ENCODE results near the gene PLS1. TPM values are rescaled to one million over a fixed set of nuclear protein-coding genes. Genes with fewer than 3 reads are reported as not detected.

The PLS1 gene
- total RNA-seq, 1 donor from 2014 or later = 1.5 TPM

DNA sequence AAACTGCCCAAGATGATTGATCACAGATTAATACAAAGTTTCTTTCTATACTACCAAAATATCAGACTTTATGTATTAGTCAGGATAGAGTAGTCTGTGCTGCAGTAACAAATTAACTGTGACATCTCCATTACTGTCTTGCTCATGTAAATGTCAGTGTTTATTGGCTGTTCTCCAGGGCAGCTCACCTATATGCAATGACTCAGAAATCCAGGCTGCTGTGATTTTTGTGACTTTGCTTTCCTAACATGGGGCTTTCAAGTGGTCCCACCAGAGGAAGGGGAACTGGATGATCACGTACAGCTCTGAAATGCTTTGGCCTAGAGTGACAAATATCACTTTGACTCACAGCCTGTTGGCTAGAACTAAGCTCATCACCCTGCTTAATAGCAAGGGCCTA is 12.9 kb downstream of the PLS1 start:
- H3K4me1 Mint-ChIP-seq (ENCODE audit: unreplicated experiment) = no peaks in the 10 kb centered on the region
- no peaks in the 10 kb centered on the region for H3K27me3 Mint-ChIP-seq (ENCODE audit: unreplicated experiment)
- no peak for DNase-seq (ENCODE audit: extremely low spot score, unreplicated experiment)
- TF ChIP-seq, protein P1, sequence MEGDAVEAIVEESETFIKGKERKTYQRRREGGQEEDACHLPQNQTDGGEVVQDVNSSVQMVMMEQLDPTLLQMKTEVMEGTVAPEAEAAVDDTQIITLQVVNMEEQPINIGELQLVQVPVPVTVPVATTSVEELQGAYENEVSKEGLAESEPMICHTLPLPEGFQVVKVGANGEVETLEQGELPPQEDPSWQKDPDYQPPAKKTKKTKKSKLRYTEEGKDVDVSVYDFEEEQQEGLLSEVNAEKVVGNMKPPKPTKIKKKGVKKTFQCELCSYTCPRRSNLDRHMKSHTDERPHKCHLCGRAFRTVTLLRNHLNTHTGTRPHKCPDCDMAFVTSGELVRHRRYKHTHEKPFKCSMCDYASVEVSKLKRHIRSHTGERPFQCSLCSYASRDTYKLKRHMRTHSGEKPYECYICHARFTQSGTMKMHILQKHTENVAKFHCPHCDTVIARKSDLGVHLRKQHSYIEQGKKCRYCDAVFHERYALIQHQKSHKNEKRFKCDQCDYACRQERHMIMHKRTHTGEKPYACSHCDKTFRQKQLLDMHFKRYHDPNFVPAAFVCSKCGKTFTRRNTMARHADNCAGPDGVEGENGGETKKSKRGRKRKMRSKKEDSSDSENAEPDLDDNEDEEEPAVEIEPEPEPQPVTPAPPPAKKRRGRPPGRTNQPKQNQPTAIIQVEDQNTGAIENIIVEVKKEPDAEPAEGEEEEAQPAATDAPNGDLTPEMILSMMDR (IDR thresholded peaks at IDR 0.05) = no peak
- no peak overlapping the region for H3K27ac Mint-ChIP-seq (ENCODE audit: unreplicated experiment)
- H3K36me3 Mint-ChIP-seq (ENCODE audit: unreplicated experiment) = no peaks in the 10 kb centered on the region
- H3K4me3 Mint-ChIP-seq (ENCODE audit: unreplicated experiment) = no peak overlapping the region
- no peaks in the 10 kb centered on the region for H3K9me3 Mint-ChIP-seq (ENCODE audit: unreplicated experiment)

DNA sequence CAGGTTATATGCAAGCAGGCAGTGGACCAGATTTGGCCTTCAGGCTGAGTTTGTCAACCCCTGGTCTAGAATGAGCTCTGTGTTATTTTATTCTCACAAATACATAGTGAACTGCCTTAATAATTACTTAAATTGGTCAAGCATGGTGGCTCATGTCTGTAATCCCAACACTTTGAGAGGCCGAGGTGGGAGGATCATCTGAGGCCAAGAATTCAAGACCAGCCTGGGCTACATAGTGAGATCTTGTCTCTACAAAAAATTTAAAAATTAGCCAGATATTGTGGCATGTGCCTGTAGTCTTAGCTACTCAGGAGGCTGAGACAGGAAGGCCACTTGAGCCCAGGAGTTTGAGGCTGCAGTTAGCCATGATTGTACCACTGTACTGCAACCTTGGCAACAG is 15.0 kb downstream of the PLS1 start:
- DNase-seq (ENCODE audit: extremely low spot score, unreplicated experiment) = no peak
- no peaks in the 10 kb centered on the region for H3K4me1 Mint-ChIP-seq (ENCODE audit: unreplicated experiment)
- TF ChIP-seq, protein P1 (IDR thresholded peaks at IDR 0.05) = no peak
- no peak overlapping the region for H3K4me3 Mint-ChIP-seq (ENCODE audit: unreplicated experiment)
- no peak overlapping the region for H3K27ac Mint-ChIP-seq (ENCODE audit: unreplicated experiment)
- no peaks in the 10 kb centered on the region for H3K36me3 Mint-ChIP-seq (ENCODE audit: unreplicated experiment)
- H3K27me3 Mint-ChIP-seq (ENCODE audit: unreplicated experiment) = no peaks in the 10 kb centered on the region
- H3K9me3 Mint-ChIP-seq (ENCODE audit: unreplicated experiment) = no peaks in the 10 kb centered on the region

DNA sequence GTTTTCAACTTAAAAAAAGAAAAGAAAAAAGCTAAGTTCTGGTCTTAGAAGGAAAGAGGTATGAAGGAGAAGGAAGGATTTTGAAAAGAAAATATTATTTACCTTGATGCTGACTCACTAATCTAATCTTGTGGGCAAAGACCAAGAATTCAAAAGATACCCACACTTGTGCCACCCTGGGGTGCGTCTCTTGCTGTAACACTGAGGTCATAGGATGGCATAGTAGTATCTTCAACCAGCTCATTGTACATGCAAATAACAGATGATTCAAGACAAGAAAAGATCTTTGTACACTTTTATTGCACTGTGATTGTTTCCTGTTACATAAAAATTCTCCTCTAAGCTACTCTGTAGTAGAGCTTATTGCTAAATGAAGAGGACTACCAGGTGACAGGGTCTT is 17.3 kb downstream of the PLS1 start:
- no peaks in the 10 kb centered on the region for H3K9me3 Mint-ChIP-seq (ENCODE audit: unreplicated experiment)
- DNase-seq (ENCODE audit: extremely low spot score, unreplicated experiment) = no peak
- no peaks in the 10 kb centered on the region for H3K36me3 Mint-ChIP-seq (ENCODE audit: unreplicated experiment)
- no peak overlapping the region for H3K27ac Mint-ChIP-seq (ENCODE audit: unreplicated experiment)
- no peak overlapping the region for H3K4me3 Mint-ChIP-seq (ENCODE audit: unreplicated experiment)
- H3K4me1 Mint-ChIP-seq (ENCODE audit: unreplicated experiment) = no peaks in the 10 kb centered on the region
- TF ChIP-seq, protein P1 (IDR thresholded peaks at IDR 0.05) = no peak
- H3K27me3 Mint-ChIP-seq (ENCODE audit: unreplicated experiment) = no peaks in the 10 kb centered on the region

DNA sequence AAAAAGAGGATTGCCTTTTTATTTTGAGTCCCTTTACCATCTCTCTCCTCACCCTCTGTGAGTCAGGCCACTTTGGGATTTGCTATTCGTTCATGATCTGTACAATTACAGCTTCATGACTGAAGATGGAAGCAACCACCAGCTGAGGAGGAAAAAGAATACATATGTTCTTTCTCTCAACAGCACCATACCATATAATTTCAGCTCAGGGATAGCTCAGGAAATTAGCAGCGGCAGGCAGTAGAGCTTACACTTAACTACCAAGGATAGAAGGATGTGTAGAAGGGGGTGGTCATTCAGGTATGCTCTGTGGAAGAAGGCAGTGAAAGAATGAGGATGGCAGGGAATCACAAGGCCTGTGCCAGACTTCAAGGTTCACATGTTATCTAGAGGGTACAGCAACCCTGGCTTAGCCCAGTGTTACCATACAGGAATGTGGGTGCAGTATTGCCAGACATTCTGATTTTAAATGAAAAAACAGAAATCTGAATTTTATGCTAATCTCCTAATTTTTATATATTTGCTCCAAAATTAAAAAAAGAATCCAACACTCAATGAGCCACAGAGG is 17.9 kb downstream of the PLS1 start:
- no peak overlapping the region for H3K4me3 Mint-ChIP-seq (ENCODE audit: unreplicated experiment)
- H3K9me3 Mint-ChIP-seq (ENCODE audit: unreplicated experiment) = no peaks in the 10 kb centered on the region
- TF ChIP-seq, protein P1 (IDR thresholded peaks at IDR 0.05) = no peak
- H3K4me1 Mint-ChIP-seq (ENCODE audit: unreplicated experiment) = peaks cover 3% of the 10 kb centered on the region
- no peak for DNase-seq (ENCODE audit: extremely low spot score, unreplicated experiment)
- H3K27ac Mint-ChIP-seq (ENCODE audit: unreplicated experiment) = no peak overlapping the region
- H3K27me3 Mint-ChIP-seq (ENCODE audit: unreplicated experiment) = no peaks in the 10 kb centered on the region
- H3K36me3 Mint-ChIP-seq (ENCODE audit: unreplicated experiment) = no peaks in the 10 kb centered on the region

DNA sequence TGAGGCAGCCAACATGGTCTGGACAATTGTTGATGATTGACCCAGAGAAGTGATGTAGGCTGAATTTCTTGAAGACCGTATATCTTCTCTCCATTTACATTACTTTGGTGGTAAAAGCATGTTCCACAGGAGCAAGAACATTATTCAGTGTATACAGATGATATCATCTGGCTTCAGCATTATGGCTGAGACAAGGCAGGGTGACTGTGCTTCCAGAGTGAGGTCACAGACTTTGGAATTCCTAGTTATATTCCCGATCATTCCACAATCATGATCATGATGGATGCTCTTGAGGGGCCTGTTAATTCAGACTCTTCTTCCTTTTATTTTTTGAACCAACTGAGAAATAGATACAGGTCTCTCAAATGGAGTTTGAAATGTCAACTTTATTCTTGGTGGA is 19.0 kb downstream of the PLS1 start:
- no peaks in the 10 kb centered on the region for H3K36me3 Mint-ChIP-seq (ENCODE audit: unreplicated experiment)
- DNase-seq (ENCODE audit: extremely low spot score, unreplicated experiment) = no peak
- no peak overlapping the region for H3K4me3 Mint-ChIP-seq (ENCODE audit: unreplicated experiment)
- H3K4me1 Mint-ChIP-seq (ENCODE audit: unreplicated experiment) = peaks cover 3% of the 10 kb centered on the region
- H3K27ac Mint-ChIP-seq (ENCODE audit: unreplicated experiment) = no peak overlapping the region
- TF ChIP-seq, protein P1 (IDR thresholded peaks at IDR 0.05) = no peak
- no peaks in the 10 kb centered on the region for H3K9me3 Mint-ChIP-seq (ENCODE audit: unreplicated experiment)
- no peaks in the 10 kb centered on the region for H3K27me3 Mint-ChIP-seq (ENCODE audit: unreplicated experiment)

All from osteocyte (in vitro differentiated cells).